H1 (cell line): ENCODE results near the gene SLC19A3. TPM values are rescaled to one million over a fixed set of nuclear protein-coding genes. Genes with fewer than 3 reads are reported as not detected.
A peak's percentile ranks its signal among the peaks of the same experiment; 100 is the strongest.

Experiments used
- CTCF ChIA-PET: fragments of 300-600 bp; sonication (Branson Sonifier 250); formaldehyde crosslinking; loops from one replicate; lab custom pipeline; 2021; ENCODE audit not compliant: partially characterized antibody; lab: Charles Lee
- POLR2A ChIA-PET: fragments of 300-600 bp; sonication (Branson Sonifier 250); formaldehyde crosslinking; loops from one replicate; lab custom pipeline; 2021; ENCODE audit warnings: inconsistent platforms; ENCODE audit not compliant: partially characterized antibody; lab: Charles Lee
- DNase-seq, 2 experiments: peaks; one replicate each; pipeline versions ENCODE4 v3.0.0 to v3.0.0-alpha.2; 2010 to 2022; ENCODE audit warnings: low spot score in 2 of 2, low read depth in 1 of 2, mixed read lengths in 1 of 2
- FAIRE-seq: peaks from 2 replicates; lab custom pipeline; 2011; peaks lifted over from hg19 to GRCh38; lab: Jason Lieb, UNC
- H2AFZ ChIP-seq: 2 replicates; pipeline ENCODE4 v1.8.1; 2012; ENCODE audit warnings: low read length, inconsistent platforms
- H2AK5ac ChIP-seq: 2 replicates; pipeline ENCODE4 v1.6.1; 2013; ENCODE audit warnings: low read depth, low read length
- H2BK120ac ChIP-seq: replicated peaks from 2 replicates; pipeline ENCODE3; 2013; ENCODE audit warnings: low read depth, low read length, inconsistent platforms
- H2BK12ac ChIP-seq: 2 replicates; pipeline ENCODE4 v1.6.1; 2013; ENCODE audit warnings: low read depth, low read length
- H2BK15ac ChIP-seq: 2 replicates; pipeline ENCODE4 v1.6.1; 2013; ENCODE audit warnings: low read length
- H2BK20ac ChIP-seq: 2 replicates; pipeline ENCODE4 v1.6.1; 2013; ENCODE audit warnings: low read length
- H2BK5ac ChIP-seq: 2 replicates; pipeline ENCODE4 v1.6.1; 2013; ENCODE audit warnings: low read depth, low read length
- H3K14ac ChIP-seq: 2 replicates; pipeline ENCODE4 v1.6.1; 2013; ENCODE audit warnings: inconsistent platforms; ENCODE audit not compliant: insufficient read length
- H3K18ac ChIP-seq: 2 replicates; pipeline ENCODE4 v1.6.1; 2013; ENCODE audit warnings: low read length; ENCODE audit errors: extremely low read depth
- H3K23ac ChIP-seq: 2 replicates; pipeline ENCODE4 v1.6.1; 2013; ENCODE audit warnings: inconsistent platforms; ENCODE audit not compliant: insufficient read length
- H3K23me2 ChIP-seq: 2 replicates; pipeline ENCODE4 v1.6.1; 2013; ENCODE audit warnings: low read depth, low read length
- H3K27ac ChIP-seq: 2 replicates; pipeline ENCODE4 v1.6.1; 2011; ENCODE audit warnings: low read depth, low read length, inconsistent platforms
- H3K27me3 ChIP-seq, 4 experiments: replicated peaks in 1 of 4; 1 replicate in 1 of 4; 2 replicates in 3 of 4; pipeline versions ENCODE4 v1.6.1 to v1.8.1; 2011 to 2013; ENCODE audit warnings: low read length in 3 of 4, mild to moderate bottlenecking in 3 of 4, inconsistent platforms in 2 of 4, mixed read lengths in 2 of 4, moderate library complexity in 1 of 4; ENCODE audit not compliant: control insufficient read depth in 3 of 4, insufficient read depth in 3 of 4; ENCODE audit errors: extremely low read depth in 1 of 4
- H3K36me3 ChIP-seq, 4 experiments: 2 replicates each; pipeline versions ENCODE4 v1.6.1 to v1.8.1; 2011 to 2013; ENCODE audit warnings: mild to moderate bottlenecking in 4 of 4, low read length in 3 of 4, moderate library complexity in 2 of 4, control low read depth in 1 of 4, inconsistent platforms in 1 of 4; ENCODE audit not compliant: insufficient read depth in 4 of 4, control insufficient read depth in 2 of 4
- H3K4ac ChIP-seq: replicated peaks from 2 replicates; pipeline ENCODE3; 2013; ENCODE audit warnings: low read length, low read depth, mixed read lengths, inconsistent platforms; ENCODE audit not compliant: insufficient read length
- H3K4me1 ChIP-seq, 4 experiments: replicated peaks in 1 of 4; 1 replicate in 1 of 4; 2 replicates in 3 of 4; pipeline versions ENCODE4 v1.6.1 to v1.8.1; 2011 to 2013; ENCODE audit warnings: low read length in 3 of 4, inconsistent platforms in 2 of 4, mixed read lengths in 1 of 4; ENCODE audit not compliant: insufficient read depth in 4 of 4, control insufficient read depth in 3 of 4
- H3K4me2 ChIP-seq, 2 experiments: 2 replicates each; pipeline versions ENCODE4 v1.6.1 to v1.8.1; 2011 to 2013; ENCODE audit warnings: low read depth in 2 of 2, low read length in 2 of 2, control low read depth in 1 of 2, inconsistent platforms in 1 of 2, mild to moderate bottlenecking in 1 of 2; ENCODE audit not compliant: insufficient read depth in 1 of 2
- H3K4me3 ChIP-seq, 4 experiments: fragments of 200-600, 300-600 bp in 1 of 4; sonication (generic), shearing (Covaris generic), sonication (Bioruptor Twin) in 1 of 4; 2 replicates each; pipeline versions ENCODE4 v1.5.1 to v1.8.1; 2011 to 2016; ENCODE audit warnings: low read length in 4 of 4, low read depth in 3 of 4, control low read depth in 2 of 4, inconsistent platforms in 2 of 4, mild to moderate bottlenecking in 2 of 4, mixed read lengths in 1 of 4, moderate library complexity in 1 of 4; ENCODE audit not compliant: insufficient read depth in 2 of 4; ENCODE audit errors: extremely low read depth in 1 of 4
- H3K56ac ChIP-seq: replicated peaks from 2 replicates; pipeline ENCODE3; 2013; ENCODE audit warnings: low read depth, mild to moderate bottlenecking, mixed read lengths, low read length, inconsistent platforms; ENCODE audit not compliant: insufficient read length
- H3K79me1 ChIP-seq: 2 replicates; pipeline ENCODE4 v1.6.1; 2013; ENCODE audit warnings: low read depth, low read length, control low read depth
- H3K79me2 ChIP-seq, 2 experiments: 2 replicates each; pipeline versions ENCODE4 v1.6.1 to v1.8.1; 2012 to 2013; ENCODE audit warnings: low read length in 2 of 2, mild to moderate bottlenecking in 2 of 2, inconsistent platforms in 1 of 2; ENCODE audit not compliant: insufficient read depth in 2 of 2, control insufficient read depth in 1 of 2
- H3K9ac ChIP-seq, 4 experiments: replicated peaks in 1 of 4; 1 replicate in 1 of 4; 2 replicates in 3 of 4; pipeline versions ENCODE4 v1.6.1 to v1.8.1; 2011 to 2013; ENCODE audit warnings: low read depth in 3 of 4, low read length in 3 of 4, control low read depth in 2 of 4, mild to moderate bottlenecking in 2 of 4, moderate library complexity in 2 of 4, inconsistent platforms in 1 of 4; ENCODE audit errors: extremely low read depth in 1 of 4
- H3K9me3 ChIP-seq, 2 experiments: 2 replicates each; pipeline versions ENCODE4 v1.6.1 to v1.8.1; 2012 to 2013; ENCODE audit warnings: mild to moderate bottlenecking in 2 of 2, moderate library complexity in 2 of 2, control low read depth in 1 of 2, inconsistent platforms in 1 of 2, low read depth in 1 of 2, low read length in 1 of 2, mixed read lengths in 1 of 2; ENCODE audit not compliant: insufficient read depth in 2 of 2
- H4K20me1 ChIP-seq, 2 experiments: replicated peaks in 1 of 2; 2 replicates each; pipeline versions ENCODE3 to v1.8.1; 2011 to 2013; ENCODE audit warnings: inconsistent platforms in 2 of 2, low read length in 2 of 2, mild to moderate bottlenecking in 1 of 2; ENCODE audit not compliant: insufficient read depth in 2 of 2, control insufficient read depth in 1 of 2
- H4K5ac ChIP-seq: 2 replicates; pipeline ENCODE4 v1.6.1; 2013; ENCODE audit warnings: low read length, low read depth, mixed read lengths, inconsistent platforms; ENCODE audit not compliant: insufficient read length
- H4K8ac ChIP-seq: 2 replicates; pipeline ENCODE4 v1.8.0; 2013; ENCODE audit warnings: mild to moderate bottlenecking, moderate library complexity, low read length, inconsistent platforms; ENCODE audit not compliant: insufficient read depth; ENCODE audit errors: extremely low read depth
- H4K91ac ChIP-seq: replicated peaks from 2 replicates; pipeline ENCODE3; 2013; ENCODE audit warnings: low read length, mixed read lengths, inconsistent platforms; ENCODE audit not compliant: insufficient read length
- CHD2 ChIP-seq: IDR thresholded peaks from 2 replicates; pipeline ENCODE4 v1.6.1; 2012; ENCODE audit warnings: low read length, improper control_type of control experiment
- CREB1 ChIP-seq: IDR thresholded peaks from 2 replicates; pipeline ENCODE4 v1.6.1; 2012; ENCODE audit warnings: inconsistent platforms
- CTBP2 ChIP-seq: IDR thresholded peaks from 2 replicates; pipeline ENCODE4 v1.7.0; 2011; ENCODE audit warnings: borderline replicate concordance, mild to moderate bottlenecking, moderate library complexity, mixed read lengths, low read length; ENCODE audit not compliant: insufficient read depth, insufficient read length
- EGR1 ChIP-seq: IDR thresholded peaks from 2 replicates; pipeline ENCODE4 v1.6.1; 2011; ENCODE audit warnings: low read depth, low read length, borderline replicate concordance
- EP300 ChIP-seq, 2 experiments: IDR thresholded peaks; 1 replicate in 1 of 2; 2 replicates in 1 of 2; pipeline ENCODE4 v1.6.1; 2011 to 2012; ENCODE audit warnings: low read depth in 2 of 2, low read length in 2 of 2, mild to moderate bottlenecking in 2 of 2, borderline replicate concordance in 1 of 2, inconsistent platforms in 1 of 2, moderate library complexity in 1 of 2
- HDAC2 ChIP-seq, 2 experiments: fragments of 300-600 bp in 1 of 2; sonication (generic) in 1 of 2; IDR thresholded peaks; 2 replicates each; pipeline ENCODE4 v1.6.1; 2011 to 2012; ENCODE audit warnings: low read depth in 2 of 2, low read length in 2 of 2, mild to moderate bottlenecking in 2 of 2, moderate library complexity in 2 of 2, borderline replicate concordance in 1 of 2, inconsistent platforms in 1 of 2
- HDAC6 ChIP-seq: IDR thresholded peaks from one replicate; pipeline ENCODE4 v1.7.1; 2012; ENCODE audit warnings: low read depth, mild to moderate bottlenecking, inconsistent platforms, low read length, moderate library complexity
- KDM4A ChIP-seq: IDR thresholded peaks from one replicate; pipeline ENCODE4 v1.7.1; 2012; ENCODE audit warnings: low read depth, mild to moderate bottlenecking, moderate library complexity, low read length, inconsistent platforms; ENCODE audit not compliant: severe bottlenecking
- POLR2AphosphoS5 ChIP-seq: IDR thresholded peaks from 2 replicates; pipeline ENCODE4 v1.6.1; 2011; ENCODE audit warnings: low read depth, low read length
- YY1 ChIP-seq: IDR thresholded peaks from 2 replicates; pipeline ENCODE4 v1.6.1; 2011; ENCODE audit warnings: low read depth, mild to moderate bottlenecking, low read length
- ZNF274 ChIP-seq: IDR thresholded peaks from 2 replicates; pipeline ENCODE4 v1.7.0; 2012; ENCODE audit warnings: low read length, borderline replicate concordance; ENCODE audit errors: extremely low read depth
- WGBS, 2 experiments: shearing (Covaris generic) in 1 of 2; methylation state at CpG; one replicate each; pipeline versions ENCODE4 v1.1.6 to v1.1.7; 2013 to 2015; ENCODE audit warnings: low lambda C conversion rate in 2 of 2, mixed read lengths in 2 of 2, inconsistent platforms in 1 of 2, low coverage in 1 of 2, missing lambda C conversion rate in 1 of 2; ENCODE audit not compliant: insufficient replicate concordance in 2 of 2, insufficient coverage in 1 of 2, insufficient read length in 1 of 2; ENCODE audit errors: extremely low coverage in 1 of 2, missing lambda C conversion rate in 1 of 2; 5-methylcytosine and 5-hydroxymethylcytosine counted together
- polyA plus RNA-seq, 7 experiments: library from polyadenylated mRNA; depleted of rRNA in 3 of 7; stranded (reverse) in 5 of 7; unstranded in 2 of 7; fragments of >200 nt in 5 of 7; fragments of 200-250 nt in 2 of 7; gene quantifications; 1 replicate in 5 of 7; 2 replicates in 1 of 7; 4 replicates in 1 of 7; pipeline versions ENCODE4 v1.2.1 to v1.2.3, GENCODE V29; 2011 to 2013; ENCODE audit warnings: missing spikeins in 2 of 7, mixed read lengths in 2 of 7
- total RNA-seq: library from RNA; stranded (reverse); fragmentation: NEBNext Ultra II Directional; extraction: Animal tissue kit (Norgen Biotek cat#: 25700); gene quantifications from 2 replicates; pipeline ENCODE4 v1.2.1, GENCODE V29; 2021

The SLC19A3 gene
- total and polyA plus RNA-seq, 2 of the 8 experiments (the other 6 are each of a cell fraction or from before 2014, with no cell fraction given) = 7.0 to 9.8 TPM

- no peak overlapping the region for H2BK20ac ChIP-seq
- H3K36me3 ChIP-seq = no peaks in the 10 kb centered on the region
- H3K4me2 ChIP-seq = no peak overlapping the region
- H4K5ac ChIP-seq = no peak overlapping the region
- ChIA-PET CTCF (interaction anchor here (0.6 to 5.4 kb wide), 70 partner anchors 8 to 642 kb away, joined by 3 to 92 read pairs (median 4); partner anchors contain the start of genes DAW1, SCYGR2, SCYGR5 and SCYGR8), POLR2A (interaction anchor here (1.2 to 1.4 kb wide), 2 partner anchors 26 to 107 kb away, joined by 4 read pairs; no protein-coding TSS in a partner anchor)
- H3K56ac ChIP-seq = no peak overlapping the region
- no peaks in the 10 kb centered on the region for H3K79me1 ChIP-seq
- H4K20me1 ChIP-seq = no peaks in the 10 kb centered on the region
- H3K23ac ChIP-seq = no peak overlapping the region
- no peak overlapping the region for H3K9ac ChIP-seq
- no peak overlapping the region for H3K18ac ChIP-seq
- DNase-seq (peak; percentile 70 to 89), FAIRE-seq (peak; percentile 86)
- H3K9me3 ChIP-seq = no peaks in the 10 kb centered on the region
- H3K27me3 ChIP-seq = no peaks in the 10 kb centered on the region
- no peak overlapping the region for H2BK120ac ChIP-seq
- H4K8ac ChIP-seq = no peak overlapping the region
- no peak overlapping the region for H4K91ac ChIP-seq
- H3K14ac ChIP-seq = no peak overlapping the region
- H3K4me1 ChIP-seq = no peaks in the 10 kb centered on the region
- no peak overlapping the region for H3K4me3 ChIP-seq
- no peak overlapping the region for H2BK5ac ChIP-seq
- WGBS, 2 experiments = 40% methylated on average over 11 of the region's 11 CpGs; no CpG with 5 or more reads in 1 of the 2 experiments
- H3K27ac ChIP-seq = no peak overlapping the region
- peak overlapping the region; percentile 61; the same call in 1 of the 2 replicates for H2BK15ac ChIP-seq
- no peak overlapping the region for H2AK5ac ChIP-seq
- no peaks in the 10 kb centered on the region for H3K79me2 ChIP-seq
- no peak overlapping the region for H2AFZ ChIP-seq
- H3K4ac ChIP-seq = no peak overlapping the region
- H2BK12ac ChIP-seq = no peak overlapping the region
- H3K23me2 ChIP-seq = no peaks in the 10 kb centered on the region
- TF ChIP-seq CHD2 (no peak), ZNF274 (no peak), HDAC6 (no peak), EP300 (IDR thresholded peaks at IDR 0.05; ENCODE audit: borderline replicate concordance in 1 of 2, low read depth in 2 of 2, low read length in 2 of 2) (no peak), EGR1 (no peak), YY1 (peak; percentile 87), POLR2AphosphoS5 (no peak), CREB1 (no peak), HDAC2 (IDR thresholded peaks at IDR 0.05; ENCODE audit: borderline replicate concordance in 1 of 2, low read depth in 2 of 2, low read length in 2 of 2) (no peak), KDM4A (no peak), CTBP2 (no peak)
These were observed 48.6 kb upstream of the SLC19A3 start for GRCh38 chr2:227766373-227766883.
